GM19397 (cell line): ENCODE data around the gene MNAT1.

ENCODE experiments used
- ATAC-seq: cut with Tn5 transposase; IDR thresholded peaks from one replicate; pipeline ENCODE4 v1.9.1; 2021; ENCODE audit warnings: mild to moderate bottlenecking, moderate library complexity; ENCODE audit not compliant: unreplicated experiment

Gene MNAT1

GRCh38 chr14:61003571-61003970 lies 269.0 kb downstream of the MNAT1 start:
- no peak for ATAC-seq

GRCh38 chr14:61019537-61019936 lies 285.0 kb downstream of the MNAT1 start:
- no peak for ATAC-seq
